Esophagus muscularis mucosa (tissue), 4 donors: ENCODE results near the gene SERPINB1.

Source experiments
- EP300 ChIP-seq: sonication (generic); formaldehyde crosslinking; IDR thresholded peaks from one replicate; pipeline ENCODE4 v1.6.1; 2017; ENCODE audit warnings: antibody characterized with exemption
- POLR2A ChIP-seq: fragments of 450-650 bp; IDR thresholded peaks from one replicate; pipeline ENCODE4 v1.6.1; 2017; ENCODE audit warnings: antibody characterized with exemption, moderate library complexity, mild to moderate bottlenecking, low read depth
- POLR2AphosphoS5 ChIP-seq, 2 donors: sonication (generic); formaldehyde crosslinking; IDR thresholded peaks; one replicate each; pipeline ENCODE4 v1.6.1; 2017; ENCODE audit warnings: antibody characterized with exemption in 2 of 2
- TF ChIP-seq, protein P1 (sequence below), 3 experiments: fragments of 200-600 bp in 2 of 3; fragments of 450-650 bp in 1 of 3; sonication (generic) in 2 of 3; IDR thresholded peaks; one replicate each; pipeline ENCODE4 v1.5.1; 2017 to 2019; ENCODE audit warnings: antibody characterized with exemption in 3 of 3, mild to moderate bottlenecking in 2 of 3, moderate library complexity in 1 of 3

DNA sequence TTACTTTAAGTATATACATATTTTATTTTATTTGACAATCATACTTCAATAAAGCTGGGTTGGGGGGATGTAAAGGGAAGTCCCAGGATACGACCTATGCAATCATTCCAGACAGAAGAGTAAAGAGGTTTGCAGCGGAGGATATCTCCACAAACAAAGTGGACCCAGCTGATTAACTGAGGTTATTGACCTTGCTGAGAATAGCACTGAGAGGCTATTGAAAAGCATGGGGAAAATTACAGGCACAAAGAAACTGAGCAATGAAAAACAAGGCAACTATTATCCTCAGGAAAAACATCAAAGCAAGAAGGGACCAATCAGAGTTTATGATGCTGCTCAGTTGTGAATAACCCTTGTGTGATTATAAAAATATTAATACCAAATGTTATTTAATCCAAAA, 32.6 kb downstream of the SERPINB1 start:
- TF ChIP-seq, protein P1, sequence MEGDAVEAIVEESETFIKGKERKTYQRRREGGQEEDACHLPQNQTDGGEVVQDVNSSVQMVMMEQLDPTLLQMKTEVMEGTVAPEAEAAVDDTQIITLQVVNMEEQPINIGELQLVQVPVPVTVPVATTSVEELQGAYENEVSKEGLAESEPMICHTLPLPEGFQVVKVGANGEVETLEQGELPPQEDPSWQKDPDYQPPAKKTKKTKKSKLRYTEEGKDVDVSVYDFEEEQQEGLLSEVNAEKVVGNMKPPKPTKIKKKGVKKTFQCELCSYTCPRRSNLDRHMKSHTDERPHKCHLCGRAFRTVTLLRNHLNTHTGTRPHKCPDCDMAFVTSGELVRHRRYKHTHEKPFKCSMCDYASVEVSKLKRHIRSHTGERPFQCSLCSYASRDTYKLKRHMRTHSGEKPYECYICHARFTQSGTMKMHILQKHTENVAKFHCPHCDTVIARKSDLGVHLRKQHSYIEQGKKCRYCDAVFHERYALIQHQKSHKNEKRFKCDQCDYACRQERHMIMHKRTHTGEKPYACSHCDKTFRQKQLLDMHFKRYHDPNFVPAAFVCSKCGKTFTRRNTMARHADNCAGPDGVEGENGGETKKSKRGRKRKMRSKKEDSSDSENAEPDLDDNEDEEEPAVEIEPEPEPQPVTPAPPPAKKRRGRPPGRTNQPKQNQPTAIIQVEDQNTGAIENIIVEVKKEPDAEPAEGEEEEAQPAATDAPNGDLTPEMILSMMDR (IDR thresholded peaks at IDR 0.05) = no peak
- TF ChIP-seq POLR2A = no peak
- TF ChIP-seq POLR2AphosphoS5 (IDR thresholded peaks at IDR 0.05) = no peak
- TF ChIP-seq EP300 = no peak
